SK-N-MC (cell line): ENCODE measurements around the gene HERC6.

Experiments
- EZH2 ChIP-seq: fragments of 200-600 bp; sonication (generic); IDR thresholded peaks from one replicate; pipeline ENCODE4 v1.6.1; 2017; ENCODE audit warnings: antibody characterized with exemption
- POLR2AphosphoS5 ChIP-seq: IDR thresholded peaks from 2 replicates; pipeline ENCODE4 v1.6.1; 2012; ENCODE audit warnings: mild to moderate bottlenecking, low read depth, low read length, borderline replicate concordance

- TF ChIP-seq POLR2AphosphoS5 = no peak
- TF ChIP-seq EZH2 = no peak
These were observed 64.8 kb downstream of the HERC6 start for GRCh38 chr4:88443486-88443885.
